GM21526 (cell line): ENCODE data around the gene ARMC9.
A peak's percentile ranks its signal among the peaks of the same experiment; 100 is the strongest.
"Not testable (repeated sequence)": the region's sequence is repeated elsewhere in the genome, so short reads cannot be mapped to it uniquely, and the experiment has no call there.

Experiments used
- ATAC-seq: cut with Tn5 transposase; IDR thresholded peaks from one replicate; pipeline ENCODE4 v1.9.1; 2021; ENCODE audit warnings: moderate library complexity; ENCODE audit not compliant: unreplicated experiment, low FRiP score

ARMC9 gene

GRCh38 chr2:231394211-231395141, 196.0 kb downstream of the ARMC9 start:
- peak; percentile 48 for ATAC-seq

DNA sequence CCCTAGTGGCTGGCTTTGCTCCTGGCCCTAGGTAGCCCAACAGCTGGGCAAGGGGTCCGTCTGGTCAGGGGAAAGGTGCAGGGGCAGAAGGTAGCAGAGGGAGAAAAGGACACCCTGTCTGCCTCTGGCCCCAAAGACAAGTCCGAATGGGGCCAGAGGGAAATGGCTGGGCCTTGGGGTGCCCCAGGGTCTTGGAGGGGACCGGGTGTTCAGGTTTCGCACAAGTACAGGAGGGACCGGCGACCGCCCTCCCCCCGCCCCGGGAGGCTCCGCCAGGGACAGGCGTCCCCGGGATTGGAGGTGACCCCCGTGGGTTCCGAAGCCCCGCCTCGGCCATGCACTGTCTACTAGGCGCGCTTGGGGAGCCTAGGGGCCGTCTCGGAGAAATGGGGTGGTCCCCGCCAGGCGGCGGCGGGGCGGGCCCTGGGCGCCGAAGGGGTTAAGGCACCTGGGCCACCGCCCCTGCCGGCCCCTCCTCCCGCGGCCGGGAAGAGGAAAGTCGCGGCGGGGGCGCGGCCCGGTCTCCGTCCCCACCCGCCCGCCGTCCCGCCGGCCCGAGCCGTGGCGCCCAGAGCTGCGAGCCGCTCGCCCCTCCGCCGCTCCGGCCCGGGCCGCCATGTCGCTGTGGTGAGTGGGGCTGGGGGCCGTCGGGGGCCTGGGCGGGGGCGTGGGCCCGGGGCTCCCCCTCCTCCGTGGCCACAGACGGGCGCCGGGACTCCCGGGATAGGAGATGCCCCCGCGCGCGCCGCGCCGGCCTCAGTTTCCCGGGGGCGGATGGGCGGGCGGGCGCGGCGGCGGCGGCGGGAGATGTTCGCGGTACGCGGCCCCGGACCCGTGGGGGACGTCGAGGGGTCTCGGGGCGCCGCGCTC, 197.0 kb downstream of the ARMC9 start, which contains the start of gene B3GNT7:
Gene B3GNT7, plus strand, starts transcription at position 523 of the 870 bp plus-strand sequence. Its CDS starts 94 bp downstream, at position 617.
- peak; percentile 1 for ATAC-seq

DNA sequence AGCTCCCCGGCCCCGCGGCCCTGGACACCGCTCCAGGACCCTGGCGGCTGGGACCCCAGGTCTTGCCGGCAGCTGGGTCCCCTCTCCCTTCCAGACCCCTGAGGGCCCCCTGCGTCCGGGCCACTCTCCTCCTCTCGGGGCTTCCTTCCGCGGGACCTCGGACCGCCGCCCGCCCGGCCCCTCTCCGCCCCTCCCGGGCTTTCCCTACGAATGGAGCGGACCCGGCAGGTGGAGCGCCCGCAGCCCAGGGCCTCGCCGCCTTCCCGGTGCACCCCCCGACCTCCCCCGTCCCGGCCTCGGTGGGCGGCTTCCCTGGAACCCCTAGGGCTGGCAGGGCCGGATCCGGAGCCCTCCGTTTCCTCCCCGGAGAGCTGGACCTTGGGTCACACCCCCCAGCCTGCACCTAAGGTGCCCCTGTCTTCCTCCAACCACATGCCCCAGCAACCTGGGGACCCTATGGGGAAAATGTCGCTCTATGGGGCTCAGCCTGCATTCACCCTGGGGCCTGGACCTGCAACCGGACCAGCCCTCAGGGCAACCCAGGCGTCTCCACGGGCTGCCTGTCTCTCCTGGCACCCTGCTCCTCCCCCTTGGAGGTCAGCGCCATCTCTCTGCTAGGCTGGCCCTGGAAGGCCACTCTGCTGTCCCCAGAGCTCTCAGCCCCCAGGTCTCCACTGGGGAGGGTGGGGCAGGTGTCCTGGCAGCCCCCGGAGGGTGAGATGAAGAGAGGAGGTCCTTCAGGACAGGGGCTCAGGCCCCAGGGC, 197.8 kb downstream of the ARMC9 start:
- no peak for ATAC-seq

DNA sequence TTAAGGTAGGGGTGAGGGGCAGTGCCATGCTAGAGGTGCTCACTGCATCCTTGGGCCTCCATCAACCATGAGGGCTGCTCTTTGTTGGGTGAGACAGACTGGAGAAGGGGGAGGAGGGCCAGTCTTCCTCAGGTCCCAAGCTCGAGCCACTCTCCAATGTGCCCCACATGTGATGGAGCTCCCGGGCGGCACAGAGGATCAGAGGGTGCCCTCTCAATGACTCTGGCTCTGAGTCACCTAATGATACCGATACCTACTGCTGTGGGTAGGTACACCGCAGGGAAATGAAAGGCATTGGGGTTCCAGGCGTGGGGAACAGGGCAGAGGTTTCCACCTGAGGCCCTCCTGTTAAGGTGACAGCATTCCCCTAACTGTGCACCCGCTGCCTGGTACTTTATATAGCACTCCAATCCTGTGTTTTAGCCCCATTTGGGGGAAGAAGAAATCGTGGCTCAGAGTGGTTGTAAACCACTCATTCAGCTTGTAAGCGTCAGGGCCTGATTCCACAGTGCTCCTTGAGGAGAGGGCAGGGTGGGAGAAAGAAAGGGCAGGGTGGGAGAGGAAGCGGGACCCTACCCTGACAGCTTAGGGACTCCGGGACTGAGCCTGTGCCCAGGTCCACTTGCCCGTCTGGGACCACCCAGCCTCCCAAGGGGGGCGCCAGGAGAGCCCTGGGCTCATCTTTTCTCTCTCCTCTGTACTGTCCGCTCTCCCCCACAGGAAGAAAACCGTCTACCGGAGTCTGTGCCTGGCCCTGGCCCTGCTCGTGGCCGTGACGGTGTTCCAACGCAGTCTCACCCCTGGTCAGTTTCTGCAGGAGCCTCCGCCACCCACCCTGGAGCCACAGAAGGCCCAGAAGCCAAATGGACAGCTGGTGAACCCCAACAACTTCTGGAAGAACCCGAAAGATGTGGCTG, 198.8 kb downstream of the ARMC9 start:
- ATAC-seq = no peak

DNA sequence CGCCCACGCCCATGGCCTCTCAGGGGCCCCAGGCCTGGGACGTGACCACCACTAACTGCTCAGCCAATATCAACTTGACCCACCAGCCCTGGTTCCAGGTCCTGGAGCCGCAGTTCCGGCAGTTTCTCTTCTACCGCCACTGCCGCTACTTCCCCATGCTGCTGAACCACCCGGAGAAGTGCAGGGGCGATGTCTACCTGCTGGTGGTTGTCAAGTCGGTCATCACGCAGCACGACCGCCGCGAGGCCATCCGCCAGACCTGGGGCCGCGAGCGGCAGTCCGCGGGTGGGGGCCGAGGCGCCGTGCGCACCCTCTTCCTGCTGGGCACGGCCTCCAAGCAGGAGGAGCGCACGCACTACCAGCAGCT, 199.5 kb downstream of the ARMC9 start:
- ATAC-seq = no peak

GRCh38 chr2:231398585-231398984, 200.2 kb downstream of the ARMC9 start:
- ATAC-seq = no peak

DNA sequence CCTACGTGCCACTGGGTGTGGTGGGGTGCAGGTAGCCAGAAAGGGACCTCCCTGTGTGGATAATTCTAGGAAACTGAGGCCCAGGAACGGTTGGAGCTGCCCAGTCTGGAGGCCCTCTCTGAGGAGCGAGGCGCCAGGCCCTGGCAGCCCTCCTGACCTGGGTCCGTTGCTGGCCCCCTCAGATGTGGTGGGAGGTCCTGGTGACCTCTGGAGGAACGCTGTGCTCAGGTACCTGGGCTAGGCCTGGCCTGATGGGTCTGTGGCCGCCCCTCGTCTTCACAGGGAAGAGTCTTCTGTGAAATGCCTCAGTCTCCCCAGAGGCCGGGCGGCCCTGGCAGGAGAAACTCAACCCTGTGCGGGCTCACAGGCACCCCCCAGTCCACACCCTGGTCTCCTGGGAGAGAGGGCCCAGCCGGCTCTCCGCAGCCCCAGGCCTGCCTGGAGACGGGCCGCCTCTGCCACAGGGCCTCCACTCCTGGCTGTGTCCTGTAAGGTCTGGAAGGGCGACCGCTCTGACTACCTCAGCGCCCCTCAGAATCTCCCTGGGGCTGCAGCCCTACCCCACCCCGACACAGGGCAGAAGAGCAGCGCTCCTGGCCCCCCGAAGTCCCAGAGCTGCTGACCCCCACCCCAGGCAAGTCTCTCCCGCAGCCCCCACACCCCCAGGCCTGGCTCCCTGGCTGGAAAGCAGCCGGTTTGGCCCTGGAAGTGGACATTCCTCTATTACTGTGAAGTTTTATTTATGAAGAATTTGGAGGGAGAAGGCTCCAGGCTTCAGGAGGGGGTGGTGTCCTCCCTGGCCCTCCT, 200.8 kb downstream of the ARMC9 start:
- no peak for ATAC-seq

DNA sequence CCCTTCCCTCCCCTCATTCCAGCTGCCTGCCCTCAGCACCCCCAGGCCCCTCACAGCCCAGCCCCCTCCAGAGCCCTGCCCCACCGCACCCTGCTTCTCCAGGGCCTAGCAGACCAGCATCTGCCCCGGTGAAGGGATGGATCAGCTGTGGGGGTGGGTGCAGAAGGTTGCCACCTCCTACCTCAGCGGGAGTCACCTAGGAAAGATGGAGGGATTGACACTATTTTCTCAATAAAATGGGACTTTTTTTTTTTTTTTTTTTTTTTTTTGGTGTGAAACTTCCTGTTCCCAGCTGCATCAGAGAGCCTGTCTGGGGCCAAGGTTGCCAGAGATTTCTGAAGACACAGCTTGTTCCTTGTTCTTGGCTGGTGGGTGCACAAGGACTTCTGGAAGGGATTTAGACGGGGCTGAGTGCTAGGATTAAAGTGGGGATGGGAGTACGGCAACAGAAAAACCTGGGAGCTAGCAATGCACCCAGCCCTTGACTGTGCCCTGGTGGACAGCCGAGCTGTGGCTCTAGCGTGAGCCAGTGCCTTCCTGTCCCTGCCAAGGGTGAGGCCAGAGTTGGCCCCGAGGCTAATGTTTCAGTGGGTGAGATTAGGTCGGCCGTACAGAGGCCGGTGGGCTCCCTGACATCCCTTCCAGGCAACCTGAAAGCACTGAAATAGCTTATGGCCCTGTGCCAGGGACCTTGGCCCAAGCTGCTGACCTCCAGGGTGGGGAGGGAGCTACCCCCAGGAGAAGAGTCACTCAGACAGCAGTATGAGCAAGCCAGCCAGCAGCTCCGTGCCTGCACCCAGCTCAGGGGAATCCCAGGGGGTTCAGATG, 201.6 kb downstream of the ARMC9 start:
- ATAC-seq = no peak

GRCh38 chr2:231400681-231401080, 202.2 kb downstream of the ARMC9 start:
- ATAC-seq = not testable (repeated sequence)

DNA sequence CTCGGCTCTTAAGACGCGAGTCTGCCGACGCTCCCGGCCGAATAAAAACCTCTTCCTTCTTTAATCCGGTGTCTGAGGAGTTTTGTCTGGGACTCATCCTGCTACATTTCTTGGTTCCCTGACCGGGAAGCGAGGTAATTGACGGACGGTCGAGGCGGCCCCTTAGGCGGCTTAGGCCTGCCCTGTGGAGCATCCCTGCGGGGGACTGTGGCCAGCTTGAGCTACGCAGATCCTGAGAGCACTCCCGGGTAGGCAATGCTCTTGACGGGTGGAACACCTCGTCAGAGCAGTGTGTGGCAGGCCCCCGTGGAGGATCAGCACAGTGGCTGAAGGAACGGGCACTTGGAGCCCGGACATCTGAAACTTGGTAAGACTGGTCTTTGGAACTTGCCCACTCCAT, 202.7 kb downstream of the ARMC9 start:
- ATAC-seq = not testable (repeated sequence)

- ATAC-seq = not testable (repeated sequence)
These were observed 205.2 kb downstream of the ARMC9 start for GRCh38 chr2:231403421-231404182.

- not testable (repeated sequence) for ATAC-seq
These were observed 205.8 kb downstream of the ARMC9 start for GRCh38 chr2:231404183-231404578.

GRCh38 chr2:231405601-231406367, 207.4 kb downstream of the ARMC9 start:
- ATAC-seq = not testable (repeated sequence)

DNA sequence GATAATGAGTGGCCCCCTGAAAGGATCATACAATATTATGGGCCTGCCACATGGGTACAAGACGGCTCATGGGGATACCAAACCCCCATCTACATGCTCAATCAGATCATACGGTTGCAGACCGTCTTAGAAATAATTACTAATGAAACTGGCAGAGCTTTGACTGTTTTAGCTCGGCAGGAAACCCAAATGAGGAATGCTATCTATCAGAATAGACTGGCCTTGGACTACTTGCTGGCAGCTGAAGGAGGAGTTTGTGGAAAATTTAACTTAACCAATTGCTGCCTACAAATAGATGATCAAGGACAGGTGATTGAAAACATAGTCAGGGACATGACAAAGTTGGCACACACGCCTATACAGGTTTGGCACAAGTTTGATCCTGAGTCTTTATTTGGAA, 209.3 kb downstream of the ARMC9 start:
- ATAC-seq = not testable (repeated sequence)

DNA sequence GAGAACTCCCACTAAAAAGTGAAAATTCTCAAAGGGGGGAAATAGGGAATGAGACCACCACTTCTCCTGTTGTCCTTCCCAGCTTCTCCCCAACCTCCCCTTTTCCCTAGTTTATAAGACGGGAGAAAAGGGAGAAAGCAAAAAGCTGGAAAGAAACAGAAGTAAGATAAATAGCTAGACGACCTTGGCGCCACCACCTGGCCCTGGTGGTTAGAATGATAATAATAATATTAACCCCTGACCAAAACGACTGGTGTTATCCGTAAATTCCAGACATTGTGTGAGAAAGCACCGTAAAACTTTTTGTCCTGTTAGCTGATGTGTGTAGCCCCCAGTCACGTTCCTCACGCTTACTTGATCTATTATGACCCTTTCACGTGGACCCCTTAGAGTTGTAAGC, 209.9 kb downstream of the ARMC9 start:
- ATAC-seq = not testable (repeated sequence)

GRCh38 chr2:231409776-231410175, 211.3 kb downstream of the ARMC9 start:
- no peak for ATAC-seq
